MG63 (cell line): ENCODE data around the gene ATP6AP2. TPM values are rescaled to one million over a fixed set of nuclear protein-coding genes. Genes with fewer than 3 reads are reported as not detected.

Source experiments
- DNase-seq: peaks from one replicate; pipeline ENCODE4 v3.0.0-alpha.2; 2020
- H3K27me3 ChIP-seq: fragments of 250-450 bp; sonication (Bioruptor Pico); 2 replicates; pipeline ENCODE4 v1.5.1; 2020; ENCODE audit warnings: mild to moderate bottlenecking, moderate library complexity
- H3K36me3 ChIP-seq: fragments of 250-450 bp; sonication (Bioruptor Pico); 2 replicates; pipeline ENCODE4 v1.5.1; 2020; ENCODE audit warnings: mild to moderate bottlenecking, moderate library complexity
- H3K4me3 ChIP-seq: fragments of 250-450 bp; sonication (Bioruptor Pico); 2 replicates; pipeline ENCODE4 v1.5.1; 2020; ENCODE audit warnings: mild to moderate bottlenecking, moderate library complexity
- H3K9me3 ChIP-seq: fragments of 250-450 bp; sonication (Bioruptor Pico); 2 replicates; pipeline ENCODE4 v1.5.1; 2020; ENCODE audit warnings: mild to moderate bottlenecking, moderate library complexity
- total RNA-seq: library from RNA; depleted of rRNA; stranded (reverse); fragments of >200 nt; shearing (Covaris generic); gene quantifications from 2 replicates; pipeline ENCODE4 v1.2.3, GENCODE V29; 2014; ENCODE audit warnings: low replicate concordance; rRNA removed

The ATP6AP2 gene
- 132 and 174 TPM in 2 replicates for total RNA-seq

GRCh38 chrX:40580537-40581335 is at the start of gene ATP6AP2:
Gene ATP6AP2, plus strand, starts transcription at chrX:40580970. Its CDS starts 96 bp downstream, at chrX:40581066.
- H3K27me3 ChIP-seq: no peaks in the 10 kb centered on the region
- H3K4me3 ChIP-seq: peak within 1 kb of the TSS; percentile 77
- H3K9me3 ChIP-seq: no peaks in the 10 kb centered on the region
- H3K36me3 ChIP-seq: no peaks in the 10 kb centered on the region
- DNase-seq: peak; percentile 84

GRCh38 chrX:40531056-40531826 is 49.5 kb upstream of the ATP6AP2 start:
- Histone ChIP-seq H3K9me3 (no peaks in the 10 kb centered on the region), H3K27me3 (no peaks in the 10 kb centered on the region), H3K4me3 (no peak overlapping the region), H3K36me3 (no peaks in the 10 kb centered on the region)
- DNase-seq: no peak

- Histone ChIP-seq H3K27me3 (no peaks in the 10 kb centered on the region), H3K36me3 (no peaks in the 10 kb centered on the region), H3K4me3 (no peak overlapping the region), H3K9me3 (no peaks in the 10 kb centered on the region)
- no peak for DNase-seq
Measured at GRCh38 chrX:40537310-40537709, 43.5 kb upstream of the ATP6AP2 start.

- no peaks in the 10 kb centered on the region for H3K36me3 ChIP-seq
- no peak for DNase-seq
- no peak overlapping the region for H3K4me3 ChIP-seq
- H3K9me3 ChIP-seq: no peaks in the 10 kb centered on the region
- H3K27me3 ChIP-seq: no peaks in the 10 kb centered on the region
Measured at GRCh38 chrX:40538406-40538805, 42.4 kb upstream of the ATP6AP2 start.

- peak; percentile 77 for DNase-seq
Measured at GRCh38 chrX:40539214-40540142, 41.3 kb upstream of the ATP6AP2 start.

GRCh38 chrX:40542208-40542607 is 38.6 kb upstream of the ATP6AP2 start:
- H3K4me3 ChIP-seq: no peak overlapping the region
- DNase-seq: no peak
- H3K27me3 ChIP-seq: no peaks in the 10 kb centered on the region
- H3K9me3 ChIP-seq: no peaks in the 10 kb centered on the region
- H3K36me3 ChIP-seq: no peaks in the 10 kb centered on the region

More at GRCh38 chrX:40539214-40540142, 41.3 kb upstream of the ATP6AP2 start:
- Histone ChIP-seq H3K36me3 (no peaks in the 10 kb centered on the region), H3K4me3 (no peak overlapping the region), H3K9me3 (no peaks in the 10 kb centered on the region), H3K27me3 (no peaks in the 10 kb centered on the region)

- H3K36me3 ChIP-seq: no peaks in the 10 kb centered on the region
- no peak overlapping the region for H3K4me3 ChIP-seq
- DNase-seq: no peak
- no peaks in the 10 kb centered on the region for H3K27me3 ChIP-seq
- no peaks in the 10 kb centered on the region for H3K9me3 ChIP-seq
Measured at GRCh38 chrX:40542972-40543371, 37.8 kb upstream of the ATP6AP2 start.

GRCh38 chrX:40543661-40544328 is 37.0 kb upstream of the ATP6AP2 start:
- no peaks in the 10 kb centered on the region for H3K36me3 ChIP-seq
- no peaks in the 10 kb centered on the region for H3K27me3 ChIP-seq
- no peaks in the 10 kb centered on the region for H3K9me3 ChIP-seq
- no peak for DNase-seq
- no peak overlapping the region for H3K4me3 ChIP-seq

- Histone ChIP-seq H3K36me3 (no peaks in the 10 kb centered on the region), H3K9me3 (no peaks in the 10 kb centered on the region), H3K4me3 (no peak overlapping the region), H3K27me3 (no peaks in the 10 kb centered on the region)
- DNase-seq: peak; percentile 35
Measured at GRCh38 chrX:40544343-40545266, 36.2 kb upstream of the ATP6AP2 start.

- no peaks in the 10 kb centered on the region for H3K36me3 ChIP-seq
- H3K9me3 ChIP-seq: no peaks in the 10 kb centered on the region
- DNase-seq: no peak
- no peaks in the 10 kb centered on the region for H3K27me3 ChIP-seq
- no peak overlapping the region for H3K4me3 ChIP-seq
Measured at GRCh38 chrX:40546870-40547269, 33.9 kb upstream of the ATP6AP2 start.

GRCh38 chrX:40550066-40550465 is 30.7 kb upstream of the ATP6AP2 start:
- Histone ChIP-seq H3K36me3 (no peaks in the 10 kb centered on the region), H3K4me3 (no peak overlapping the region), H3K27me3 (no peaks in the 10 kb centered on the region), H3K9me3 (no peaks in the 10 kb centered on the region)
- peak; percentile 8 for DNase-seq

GRCh38 chrX:40552768-40553167 is 28.0 kb upstream of the ATP6AP2 start:
- no peak overlapping the region for H3K4me3 ChIP-seq
- H3K27me3 ChIP-seq: no peaks in the 10 kb centered on the region
- no peak for DNase-seq
- no peaks in the 10 kb centered on the region for H3K9me3 ChIP-seq
- no peaks in the 10 kb centered on the region for H3K36me3 ChIP-seq

- H3K4me3 ChIP-seq: no peak overlapping the region
- H3K27me3 ChIP-seq: no peaks in the 10 kb centered on the region
- DNase-seq: no peak
- no peaks in the 10 kb centered on the region for H3K36me3 ChIP-seq
- H3K9me3 ChIP-seq: no peaks in the 10 kb centered on the region
Measured at GRCh38 chrX:40558590-40558989, 22.2 kb upstream of the ATP6AP2 start.

GRCh38 chrX:40563784-40564183 is 17.0 kb upstream of the ATP6AP2 start:
- H3K4me3 ChIP-seq: no peak overlapping the region
- no peak for DNase-seq
- H3K27me3 ChIP-seq: no peaks in the 10 kb centered on the region
- no peaks in the 10 kb centered on the region for H3K9me3 ChIP-seq
- no peaks in the 10 kb centered on the region for H3K36me3 ChIP-seq

GRCh38 chrX:40564447-40564846 is 16.3 kb upstream of the ATP6AP2 start:
- no peaks in the 10 kb centered on the region for H3K36me3 ChIP-seq
- no peak overlapping the region for H3K4me3 ChIP-seq
- no peak for DNase-seq
- H3K27me3 ChIP-seq: no peaks in the 10 kb centered on the region
- no peaks in the 10 kb centered on the region for H3K9me3 ChIP-seq
